HG03175 (cell line): ENCODE data around the gene TBC1D17.
A peak's percentile ranks its signal among the peaks of the same experiment; 100 is the strongest.
"Not testable (repeated sequence)": the region's sequence is repeated elsewhere in the genome, so short reads cannot be mapped to it uniquely, and the experiment has no call there.

ENCODE experiments used
- ATAC-seq: cut with Tn5 transposase; IDR thresholded peaks from one replicate; pipeline ENCODE4 v1.9.1; 2021; ENCODE audit warnings: mild to moderate bottlenecking, moderate library complexity; ENCODE audit not compliant: unreplicated experiment

TBC1D17 gene

DNA sequence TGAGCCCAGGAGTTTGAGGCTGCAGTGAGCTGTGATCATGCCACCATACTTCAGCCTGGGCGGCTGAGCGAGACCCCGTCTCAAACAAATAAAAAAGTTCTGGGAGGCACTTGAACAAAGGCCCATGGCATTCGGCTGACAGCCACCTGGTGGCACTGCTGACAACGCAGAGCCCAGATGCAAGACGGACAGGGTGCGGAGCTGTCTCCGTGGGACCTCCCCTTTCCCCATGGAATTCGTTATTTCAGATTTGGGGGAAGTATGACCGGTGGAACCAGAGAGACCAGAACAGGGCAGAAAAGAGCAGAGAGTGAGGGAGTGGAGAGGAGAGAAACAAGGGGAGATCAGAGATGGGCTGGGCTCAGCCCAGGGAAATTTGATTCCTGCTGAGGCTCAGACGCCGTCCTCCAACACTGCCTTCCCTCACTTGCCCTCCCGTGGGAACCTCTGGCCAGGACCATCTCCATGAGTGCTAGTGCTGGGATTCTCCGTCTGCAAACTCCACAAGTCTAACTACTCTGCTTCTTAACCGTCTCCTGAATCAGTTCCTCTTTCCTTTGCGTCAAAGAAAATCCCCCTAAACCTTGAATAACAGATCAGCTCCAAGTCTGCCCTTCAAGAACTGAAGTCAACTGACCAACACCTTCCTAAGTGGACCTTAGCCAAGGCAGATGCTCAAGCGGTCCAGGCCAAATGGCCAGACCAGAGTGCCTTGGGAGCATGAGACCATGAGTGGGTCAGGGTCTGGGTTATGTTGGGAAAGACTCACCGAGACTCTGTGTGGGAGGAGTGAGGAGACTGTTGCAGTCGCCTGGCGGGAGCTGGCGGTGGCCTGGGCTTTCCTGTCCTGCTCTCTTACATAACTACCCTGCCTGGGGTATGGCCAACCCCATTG, 39.6 kb downstream of the TBC1D17 start:
- no peak for ATAC-seq

DNA sequence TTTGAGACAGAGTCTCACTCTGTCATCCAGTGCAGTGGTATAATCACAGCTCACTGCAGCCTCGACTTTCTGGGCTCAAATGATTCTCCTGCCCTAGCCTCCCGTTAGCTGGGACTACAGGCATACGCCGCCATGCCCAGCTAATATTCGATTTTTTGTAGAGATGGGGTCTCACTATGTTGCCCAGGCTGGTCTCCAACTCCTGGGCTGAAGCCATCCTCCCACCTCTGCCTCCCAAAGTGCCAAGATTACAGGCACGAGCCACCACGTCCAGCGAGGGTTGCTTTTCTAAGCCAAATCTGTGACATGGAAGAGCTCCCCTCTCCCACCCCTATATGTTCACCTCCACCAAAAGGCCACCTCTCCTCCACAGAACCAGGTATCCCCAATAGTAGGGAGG, 40.6 kb downstream of the TBC1D17 start:
- no peak for ATAC-seq

DNA sequence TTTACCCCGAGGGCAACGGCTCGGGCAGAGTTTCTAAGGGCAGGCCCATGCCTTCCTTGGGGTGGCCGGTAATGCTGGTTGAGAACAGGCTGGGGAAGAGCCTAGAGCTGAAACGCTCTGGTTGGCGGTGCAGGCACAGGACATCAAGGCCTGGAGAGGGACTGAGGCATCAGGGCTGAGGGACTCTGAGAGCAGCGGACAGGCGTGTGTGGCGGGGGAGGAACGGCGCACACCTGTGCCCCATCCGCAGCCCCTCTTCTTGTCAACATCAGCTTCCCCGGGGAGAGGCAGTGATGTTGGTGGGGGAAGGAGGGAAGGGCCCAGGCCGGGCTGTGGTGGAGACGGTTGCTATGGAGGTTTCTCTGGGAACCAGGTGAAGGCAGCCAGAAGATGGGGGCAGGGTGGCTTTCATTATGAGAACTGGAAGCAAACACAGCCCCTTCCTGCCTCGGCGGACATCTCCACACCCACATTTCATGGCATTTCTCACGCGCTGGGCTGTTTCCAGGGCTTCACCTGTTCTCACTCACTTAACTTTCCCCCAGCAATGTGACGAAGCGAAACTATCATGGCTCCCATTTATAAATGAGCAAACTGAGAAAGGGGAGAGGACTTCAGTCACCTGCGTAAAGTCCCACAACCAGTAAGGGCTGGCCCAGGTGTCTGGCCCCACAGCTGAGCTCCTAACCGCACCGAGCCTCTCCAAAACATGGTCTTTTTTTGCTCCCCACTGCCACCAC, 43.3 kb downstream of the TBC1D17 start:
- no peak for ATAC-seq

DNA sequence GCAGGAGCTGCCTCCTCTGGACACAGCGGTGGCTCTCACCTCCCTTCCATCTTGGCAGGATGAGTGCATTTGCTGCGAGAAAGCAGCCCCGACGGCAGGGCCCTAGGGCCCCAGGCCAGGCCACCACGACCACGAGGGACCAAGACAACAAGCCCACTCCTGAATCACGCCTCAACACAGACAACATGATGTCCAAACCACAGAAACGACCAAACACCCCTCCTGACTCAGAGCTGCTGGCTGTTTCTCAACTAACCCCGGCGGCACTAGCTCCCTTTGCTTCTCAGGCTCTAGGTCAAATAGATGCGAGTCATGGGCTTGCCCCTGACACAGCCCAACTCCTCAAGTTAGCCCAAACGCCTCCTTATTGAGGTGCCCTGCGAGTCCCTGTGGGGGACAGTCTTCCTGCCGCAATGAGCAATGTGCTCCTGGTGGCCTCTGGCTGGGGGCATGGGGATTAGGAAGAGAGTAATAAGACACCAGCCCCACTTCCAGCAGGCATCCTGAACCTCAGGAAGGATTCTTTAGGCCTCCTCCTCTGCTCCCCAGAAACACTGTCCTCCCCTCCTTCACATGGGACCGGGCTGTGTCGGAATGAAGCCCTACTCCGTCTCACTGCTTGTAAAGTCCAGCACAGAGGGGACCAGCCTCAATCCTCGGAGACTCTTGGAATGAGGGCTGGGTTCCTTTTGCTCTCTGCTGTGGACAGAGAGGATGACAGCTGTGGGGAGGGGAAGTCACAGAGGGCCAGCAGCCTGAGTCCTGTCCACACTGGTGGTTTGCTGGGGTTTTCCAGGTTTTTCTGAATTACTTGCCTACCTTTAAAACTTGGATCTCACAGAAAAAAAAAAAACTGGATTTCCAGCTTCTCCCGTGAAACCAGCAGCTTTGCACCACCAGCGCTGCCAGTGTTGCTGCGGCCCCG, 44.6 kb downstream of the TBC1D17 start:
- ATAC-seq: no peak

DNA sequence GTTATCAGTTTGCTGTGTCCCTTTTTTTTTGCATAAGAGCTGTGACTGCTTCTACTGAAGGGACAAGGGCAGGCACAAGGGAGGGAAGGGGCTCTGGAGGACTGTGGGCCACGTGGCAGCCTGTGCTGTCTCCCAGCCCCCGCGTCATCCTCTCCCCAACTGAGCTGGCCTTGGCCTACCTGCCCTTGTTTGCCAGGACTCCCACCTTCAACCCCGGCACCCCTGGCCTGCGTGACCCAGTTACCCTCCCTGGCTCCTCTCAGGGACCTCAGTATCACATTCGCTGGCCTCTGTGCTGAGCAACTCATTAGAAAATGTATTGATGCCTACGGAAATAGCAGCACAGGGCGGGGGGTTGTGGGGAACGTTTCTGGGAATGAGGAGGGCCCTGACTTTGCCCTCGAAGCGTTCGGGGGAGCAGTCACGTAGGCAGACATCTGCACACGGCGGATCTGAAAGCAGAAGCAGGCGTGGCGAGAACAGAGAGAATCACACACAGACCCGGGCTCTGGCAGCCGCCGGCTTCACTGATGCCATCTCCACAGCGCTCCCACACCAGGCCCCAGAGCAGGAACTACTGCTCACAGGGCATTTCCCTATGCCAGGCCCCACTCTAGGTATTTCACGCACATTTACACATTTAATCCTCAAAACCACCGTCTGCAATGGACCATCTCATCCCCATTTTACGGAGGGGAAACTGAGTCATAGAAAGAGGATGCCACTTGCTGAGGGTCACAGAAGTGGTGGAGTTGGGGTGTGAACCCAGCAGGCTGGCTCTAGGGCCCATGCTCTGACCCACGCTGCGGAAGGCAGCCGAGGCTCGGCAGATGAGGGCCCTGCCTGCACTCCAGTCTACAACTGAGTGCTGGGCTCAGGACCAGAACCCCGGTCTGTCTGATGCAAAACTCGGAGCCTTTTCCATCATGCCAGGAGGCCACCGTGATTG, 45.8 kb downstream of the TBC1D17 start:
- ATAC-seq: no peak

DNA sequence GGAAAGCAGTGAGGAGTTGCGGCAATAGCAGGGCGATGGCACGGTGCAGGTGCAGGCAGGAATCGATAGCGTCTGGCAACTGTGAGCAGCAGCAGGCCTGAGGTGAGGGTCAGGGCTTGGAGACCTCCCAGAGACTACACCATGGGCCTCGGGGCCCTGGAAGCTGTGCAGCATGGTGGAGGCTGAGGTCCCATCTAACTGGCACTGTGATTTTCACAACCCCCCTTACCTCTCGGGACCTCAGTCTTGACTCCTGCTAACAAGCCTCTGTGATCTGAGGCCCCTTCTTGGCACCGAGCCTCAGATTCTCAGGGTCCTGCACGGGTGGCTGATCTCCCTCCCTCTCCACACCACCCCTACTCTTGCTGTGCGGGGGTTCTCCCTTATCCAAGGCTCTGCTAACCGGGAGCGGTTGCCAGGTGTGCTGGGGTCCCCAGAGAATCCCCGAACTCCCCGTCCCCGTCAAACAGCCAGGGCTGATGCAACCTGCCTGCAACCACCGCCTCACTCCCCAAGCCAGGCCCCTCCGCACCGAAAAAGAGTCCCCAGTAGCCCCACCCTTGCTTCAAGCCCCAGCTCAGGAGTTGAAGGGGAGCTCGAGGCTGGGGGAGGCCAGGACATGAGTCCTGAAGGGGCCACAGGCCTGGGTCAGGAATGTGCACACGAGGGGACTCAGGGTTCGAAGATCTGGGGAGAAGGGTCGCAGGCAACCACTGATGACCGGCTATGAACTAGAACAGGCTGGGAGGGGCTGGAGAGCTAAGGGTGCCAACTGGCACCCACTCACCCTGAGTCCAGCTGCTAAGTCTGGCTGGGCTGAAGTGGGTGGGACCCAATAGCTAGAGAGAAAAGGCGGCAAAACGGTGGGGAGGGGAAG, 46.7 kb downstream of the TBC1D17 start:
- ATAC-seq: no peak

DNA sequence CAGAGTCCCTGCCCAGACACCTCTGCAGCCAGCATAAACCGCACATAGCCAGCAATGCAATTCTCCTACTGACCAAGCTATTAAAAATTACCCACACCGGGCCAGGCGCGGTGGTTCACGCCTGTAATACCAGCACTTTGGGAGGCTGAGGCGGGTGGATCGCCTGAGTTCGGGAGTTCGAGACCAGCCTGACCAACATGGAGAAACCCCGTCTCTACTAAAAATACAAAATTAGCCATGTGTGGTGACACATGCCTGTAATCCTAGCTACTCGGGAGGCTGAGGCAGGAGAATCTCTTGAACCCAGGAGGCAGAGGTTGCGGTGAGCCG, 47.3 kb downstream of the TBC1D17 start:
- ATAC-seq: not testable (repeated sequence)

DNA sequence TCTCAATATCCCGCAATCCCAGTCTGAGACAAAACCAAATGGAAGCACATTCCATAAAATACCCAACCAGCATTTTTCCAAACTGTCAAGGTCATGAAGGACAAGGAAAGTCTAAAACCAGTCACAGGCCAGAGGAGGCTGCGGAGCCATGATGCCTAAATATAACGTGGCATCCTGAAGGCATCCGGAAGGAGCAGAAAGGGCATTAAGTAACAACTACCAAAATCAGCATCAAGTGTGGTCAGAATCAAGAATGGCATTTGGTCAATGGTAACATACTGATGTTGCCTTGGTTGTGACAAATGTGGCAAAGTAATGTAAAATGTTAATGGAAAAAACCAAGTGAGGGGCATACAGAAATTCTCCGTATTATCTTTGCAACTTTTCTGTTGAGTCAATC, 48.0 kb downstream of the TBC1D17 start:
- ATAC-seq: no peak

DNA sequence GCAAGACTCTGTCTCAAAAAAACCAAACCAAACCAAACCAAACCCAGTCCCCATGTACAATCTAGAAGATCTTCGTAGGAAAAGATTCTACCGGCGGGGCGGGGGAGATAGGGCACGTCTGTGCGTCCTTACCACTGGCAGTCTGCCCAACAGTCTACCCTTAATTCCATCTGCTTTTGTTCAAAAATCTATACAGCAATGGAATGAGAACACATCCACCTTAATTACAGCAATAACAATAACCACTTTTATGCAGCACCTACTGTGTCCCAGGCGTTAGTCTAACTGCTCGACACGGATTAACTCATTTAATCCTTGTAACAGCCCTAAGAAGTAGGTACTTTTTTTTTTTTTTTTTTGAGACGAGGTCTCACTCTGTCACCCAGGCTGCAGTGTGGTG, 49.0 kb downstream of the TBC1D17 start:
- no peak for ATAC-seq

DNA sequence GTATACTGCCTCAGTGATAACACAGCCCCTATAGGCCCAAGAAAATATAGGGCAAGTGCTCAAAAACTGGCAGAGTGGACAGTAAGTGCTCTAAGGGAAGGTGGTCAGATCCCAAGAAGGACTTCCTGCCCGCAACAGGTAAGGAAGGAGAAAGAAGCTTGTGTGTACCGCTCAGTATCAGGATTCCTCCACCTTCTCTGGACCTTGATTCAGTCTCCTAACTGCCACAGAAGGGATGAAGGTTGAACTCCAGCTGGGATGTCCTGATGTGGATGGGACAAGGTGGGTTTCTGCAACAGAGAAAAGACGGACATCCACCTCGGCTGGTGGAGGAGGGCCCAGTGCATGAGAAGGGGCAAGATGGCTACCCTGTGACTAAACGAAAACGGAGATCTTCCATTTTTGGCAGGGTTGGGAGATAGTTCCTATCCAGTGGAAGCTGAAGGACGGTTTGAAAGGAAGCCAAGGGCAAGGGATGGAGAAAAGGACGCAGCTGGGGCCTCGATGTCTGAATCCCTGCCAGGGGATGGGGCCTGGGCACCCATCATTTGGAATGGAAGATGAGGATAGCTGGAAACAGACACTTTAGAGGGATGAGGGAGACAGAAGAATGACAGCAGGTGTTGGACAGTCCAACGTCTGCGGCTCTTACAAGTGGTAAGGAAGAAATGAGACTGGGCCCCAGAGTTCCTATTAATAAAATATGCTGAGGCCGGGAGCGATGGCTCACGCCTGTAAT, 50.2 kb downstream of the TBC1D17 start:
- no peak for ATAC-seq

DNA sequence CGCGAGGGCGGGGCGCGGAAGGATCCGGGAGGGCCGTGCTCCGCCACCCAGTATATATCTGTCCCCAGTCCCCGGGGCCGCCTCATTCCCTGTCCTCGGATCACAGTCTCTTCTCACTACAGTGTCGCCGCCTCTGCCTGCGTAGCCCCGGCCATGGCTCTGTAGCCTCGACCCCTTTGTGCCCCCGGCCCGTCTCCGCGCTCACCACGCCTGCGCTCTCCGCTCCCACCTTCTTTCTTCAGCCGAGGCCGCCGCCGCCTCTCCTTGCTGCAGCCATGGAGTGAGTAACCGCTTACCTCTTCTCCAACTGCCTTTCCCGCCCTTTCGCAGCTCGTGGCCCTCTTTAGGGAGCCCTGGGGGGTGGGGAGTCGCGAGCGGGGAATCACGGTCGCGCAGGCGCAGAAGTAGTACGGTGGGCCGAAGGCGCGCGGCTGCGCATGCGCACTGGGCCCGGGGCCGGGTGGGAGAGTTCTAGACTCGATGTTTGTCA, 51.7 kb downstream of the TBC1D17 start, which contains the start of the genes ATF5 and NUP62:
TSS of gene ATF5 (plus strand) at position 85 of the 490 bp plus-strand sequence. CDS start 1,646 bp downstream, outside the sequence.
TSS of gene NUP62 (minus strand) at position 384 of the 490 bp plus-strand sequence. CDS start 19,697 bp downstream, outside the sequence.
- ATAC-seq: peak; percentile 66

DNA sequence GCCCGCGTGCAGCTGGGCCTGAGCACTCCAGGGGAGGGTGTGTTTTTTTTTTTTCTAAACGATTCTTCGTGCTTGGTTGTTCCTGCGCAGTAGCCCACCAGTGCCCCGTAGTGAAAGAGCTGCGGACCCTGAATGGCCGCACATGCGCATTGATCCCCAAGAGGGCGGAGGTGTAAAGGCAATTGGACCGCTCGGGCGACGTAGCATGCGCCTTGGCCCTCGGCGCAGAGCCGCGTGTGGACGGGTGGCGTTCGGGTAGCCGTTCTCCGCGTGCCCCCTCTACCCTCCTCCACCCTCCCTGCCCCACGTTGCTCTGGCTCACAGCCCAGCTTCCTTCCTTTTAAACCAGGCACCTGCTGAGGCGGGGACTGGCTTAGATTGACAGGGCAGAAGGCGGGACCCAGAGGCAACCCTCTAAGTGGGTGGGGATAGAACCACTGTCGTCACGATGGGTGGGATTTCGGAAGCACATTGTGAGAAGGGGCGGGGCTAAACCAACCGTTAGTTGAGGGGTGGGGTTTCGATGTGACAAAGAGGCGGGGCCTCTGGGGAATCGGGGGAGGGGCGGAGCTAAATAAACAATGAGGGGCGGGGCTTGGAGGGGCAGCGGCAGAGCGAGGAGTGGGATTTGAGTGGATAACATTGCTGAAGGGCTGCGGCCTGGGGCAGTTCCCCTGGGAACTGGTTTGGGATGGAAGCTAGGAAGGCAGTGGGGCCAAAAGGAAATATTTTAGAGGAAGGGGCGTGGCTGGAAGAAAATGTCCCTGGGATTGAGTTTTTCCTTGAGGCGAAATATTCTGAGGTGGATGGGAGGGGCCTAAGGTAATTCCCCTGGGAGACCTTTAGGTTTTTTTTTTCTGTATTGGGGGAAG, 52.3 kb downstream of the TBC1D17 start:
- peak; percentile 79 for ATAC-seq

DNA sequence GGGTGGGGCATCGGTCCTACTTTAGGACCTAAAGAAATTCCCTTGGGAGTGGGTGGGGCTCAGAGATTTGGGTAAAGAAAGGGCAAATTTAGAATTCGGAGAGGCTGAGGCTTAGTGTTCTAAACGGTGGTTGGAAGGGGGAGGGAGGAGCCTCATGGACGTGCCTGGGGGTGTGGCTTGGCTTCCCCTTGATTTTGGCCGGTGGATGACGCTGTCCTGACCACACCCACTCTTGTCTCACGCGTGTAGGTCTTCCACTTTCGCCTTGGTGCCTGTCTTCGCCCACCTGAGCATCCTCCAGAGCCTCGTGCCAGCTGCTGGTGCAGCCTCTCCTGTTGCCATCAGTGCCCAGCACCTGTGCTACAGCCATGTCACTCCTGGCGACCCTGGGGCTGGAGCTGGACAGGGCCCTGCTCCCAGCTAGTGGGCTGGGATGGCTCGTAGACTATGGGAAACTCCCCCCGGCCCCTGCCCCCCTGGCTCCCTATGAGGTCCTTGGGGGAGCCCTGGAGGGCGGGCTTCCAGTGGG, 53.0 kb downstream of the TBC1D17 start:
- ATAC-seq: no peak

DNA sequence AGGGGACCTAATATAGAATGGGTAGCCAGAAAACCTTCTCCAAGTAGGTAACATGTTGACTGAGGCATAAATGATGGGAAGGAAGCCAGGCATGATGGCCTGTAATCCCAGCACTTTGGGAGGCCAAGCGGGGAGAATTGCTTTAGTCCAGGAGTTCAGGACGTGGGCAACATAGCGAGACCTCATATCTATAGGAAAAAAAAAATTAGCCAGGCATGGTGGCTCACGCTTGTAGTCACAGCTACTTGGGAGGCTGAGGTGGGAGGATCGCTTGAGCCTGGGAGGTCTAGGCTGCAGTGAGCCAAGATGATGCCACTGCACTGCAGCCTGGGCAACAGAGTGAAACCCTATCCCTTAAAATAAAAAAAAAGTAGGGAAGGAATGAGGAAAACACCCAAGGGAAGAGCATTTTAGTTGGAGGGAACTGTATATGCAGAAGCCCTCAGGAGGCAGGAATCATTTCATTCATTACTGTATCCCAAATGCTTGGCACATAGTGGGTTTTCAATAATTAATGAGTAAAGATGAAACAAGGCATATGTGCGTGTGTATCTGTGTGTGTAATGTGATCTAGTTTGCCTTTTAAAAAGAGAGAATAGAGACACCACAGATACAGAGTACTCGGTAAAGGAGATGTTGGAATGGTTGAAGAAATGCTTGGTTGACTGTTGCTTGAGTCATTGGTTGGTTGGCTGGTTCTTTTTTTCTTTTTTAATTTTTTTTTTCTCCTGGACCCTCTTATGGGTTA, 54.0 kb downstream of the TBC1D17 start:
- no peak for ATAC-seq

DNA sequence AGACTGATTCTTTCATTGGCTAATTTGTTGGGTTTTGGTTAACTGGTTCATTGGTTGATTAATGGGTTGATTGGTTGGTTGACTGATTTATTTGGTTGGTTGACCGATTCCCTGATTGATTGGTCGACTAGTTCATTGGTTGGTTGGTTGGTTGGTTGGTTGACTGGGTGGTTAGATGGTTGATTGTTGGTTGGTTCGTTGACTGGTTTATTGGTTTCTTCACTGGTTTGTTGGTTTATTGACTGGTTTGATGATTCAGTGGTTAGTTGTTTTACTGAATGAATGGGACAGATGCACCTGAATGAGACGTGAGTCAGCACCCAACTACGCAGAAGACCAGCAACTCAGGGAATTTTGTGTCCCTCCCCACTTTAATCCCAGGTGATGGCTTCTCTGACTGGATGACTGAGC, 54.5 kb downstream of the TBC1D17 start:
- no peak for ATAC-seq

DNA sequence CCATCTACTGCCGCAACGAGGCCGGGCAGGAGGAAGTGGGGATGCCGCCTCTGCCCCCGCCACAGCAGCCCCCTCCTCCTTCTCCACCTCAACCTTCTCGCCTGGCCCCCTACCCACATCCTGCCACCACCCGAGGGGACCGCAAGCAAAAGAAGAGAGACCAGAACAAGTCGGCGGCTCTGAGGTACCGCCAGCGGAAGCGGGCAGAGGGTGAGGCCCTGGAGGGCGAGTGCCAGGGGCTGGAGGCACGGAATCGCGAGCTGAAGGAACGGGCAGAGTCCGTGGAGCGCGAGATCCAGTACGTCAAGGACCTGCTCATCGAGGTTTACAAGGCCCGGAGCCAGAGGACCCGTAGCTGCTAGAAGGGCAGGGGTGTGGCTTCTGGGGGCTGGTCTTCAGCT, 55.2 kb downstream of the TBC1D17 start:
- ATAC-seq: no peak
